KBM-7 (cell line): ENCODE results near the gene CCDC192.
A peak's percentile ranks its signal among the peaks of the same experiment; 100 is the strongest.

Source experiments
- DNase-seq: peaks from one replicate; pipeline ENCODE4 v3.0.0-alpha.2; 2015
- in situ Hi-C: fragments of 300-500 bp; cut with MboI; formaldehyde crosslinking; loops from 2 replicates; pipeline ENCODE4 v1.14.3; 2020; ENCODE audit warnings: low sequenced_read_pairs, low pct_unique_long_range_greater_than_20kb, mixed read lengths

CCDC192 gene

DNA sequence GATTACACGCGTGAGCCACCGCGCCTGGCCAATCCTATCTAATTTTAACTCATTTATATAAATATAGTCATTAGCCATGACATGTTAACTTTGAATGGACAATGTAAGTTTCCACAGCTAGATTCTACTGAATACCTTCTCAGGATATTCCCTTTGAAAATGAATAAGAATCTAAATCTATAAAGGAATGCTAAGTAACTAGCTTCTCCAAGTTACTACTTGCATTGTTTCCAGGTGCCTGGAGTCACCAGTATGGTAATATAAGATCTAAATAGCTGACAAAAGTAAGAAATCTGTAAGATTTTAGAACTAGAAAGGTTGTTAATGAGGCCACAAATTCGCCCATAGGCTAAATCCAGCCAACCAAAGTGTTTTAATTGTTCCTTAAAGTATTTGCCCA, 191.3 kb downstream of the CCDC192 start:
- DNase-seq, result no peak
- in situ Hi-C loops, result loop anchor here (25.0 kb wide), 1 partner anchor 318 kb away; no protein-coding TSS in a partner anchor

- no peak for DNase-seq
- in situ Hi-C loops, result loop anchor here (25.0 kb wide), 1 partner anchor 314 kb away; no protein-coding TSS in a partner anchor
Observed at GRCh38 chr5:127898551-127899213, 195.5 kb downstream of the CCDC192 start.

GRCh38 chr5:127899214-127899610, 196.0 kb downstream of the CCDC192 start:
- in situ Hi-C loops, result loop anchor here (25.0 kb wide), 1 partner anchor 313 kb away; no protein-coding TSS in a partner anchor

DNA sequence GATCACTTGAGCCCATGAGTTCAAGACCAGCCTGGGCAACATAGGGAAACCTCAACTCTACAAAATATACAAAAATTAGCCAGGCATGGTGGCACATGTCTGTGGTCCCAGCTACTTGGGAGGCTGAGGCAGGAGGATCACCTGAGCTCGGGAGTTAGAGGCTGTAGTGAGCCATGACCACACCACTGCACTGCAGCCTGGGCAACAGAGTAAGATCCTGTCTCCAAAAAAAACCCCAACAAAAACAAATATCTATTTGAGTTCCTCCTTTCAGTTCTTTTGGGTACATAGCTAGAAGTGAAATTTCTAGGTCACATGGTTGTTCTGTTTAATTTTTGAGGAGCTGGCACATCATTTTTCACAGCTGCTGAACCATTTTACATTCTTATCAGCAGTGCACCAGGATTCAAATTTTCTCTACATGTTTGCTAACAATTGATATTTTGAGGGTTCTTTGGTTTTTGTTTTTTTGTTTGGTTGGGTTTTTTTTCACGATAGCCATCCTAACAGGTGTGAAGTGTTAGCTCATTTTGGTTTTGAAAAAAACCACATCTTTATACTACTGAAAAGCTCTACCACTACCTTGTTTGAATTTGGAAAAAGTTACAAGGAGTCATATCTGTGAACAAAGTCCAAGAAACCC, 203.5 kb downstream of the CCDC192 start:
- DNase-seq, result no peak
- in situ Hi-C loops, result no loop called here

More at GRCh38 chr5:127899214-127899610, 196.0 kb downstream of the CCDC192 start:
- DNase-seq, result no peak

GRCh38 chr5:127907907-127908306, 204.7 kb downstream of the CCDC192 start:
- in situ Hi-C loops, result no loop called here
- no peak for DNase-seq

GRCh38 chr5:127909066-127909465, 205.9 kb downstream of the CCDC192 start:
- in situ Hi-C loops, result no loop called here
- DNase-seq, result peak; percentile 37

DNA sequence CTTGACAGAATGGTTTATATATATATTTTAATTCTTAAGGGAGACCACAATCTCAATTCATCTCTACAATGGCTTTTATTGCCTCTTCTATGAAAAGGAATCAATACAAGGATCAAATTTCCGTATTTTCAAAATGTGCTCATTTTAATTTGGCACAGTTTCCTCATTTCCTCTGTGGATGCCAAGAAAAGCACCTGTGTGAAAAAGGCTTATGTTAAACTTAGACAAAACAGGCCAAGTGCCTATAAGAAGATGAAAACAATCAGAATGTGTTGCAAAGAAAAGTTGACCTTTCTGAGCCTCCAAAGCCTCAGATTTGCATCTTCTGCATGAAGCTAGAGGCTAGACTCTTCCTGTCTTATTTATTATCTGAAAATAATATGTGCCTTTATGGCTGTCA, 206.6 kb downstream of the CCDC192 start:
- in situ Hi-C loops, result no loop called here
- no peak for DNase-seq

- in situ Hi-C loops, result no loop called here
- DNase-seq, result no peak
Observed at GRCh38 chr5:127910307-127910956, 207.2 kb downstream of the CCDC192 start.

- in situ Hi-C loops, result no loop called here
Observed at GRCh38 chr5:127911619-127912018, 208.4 kb downstream of the CCDC192 start.

DNA sequence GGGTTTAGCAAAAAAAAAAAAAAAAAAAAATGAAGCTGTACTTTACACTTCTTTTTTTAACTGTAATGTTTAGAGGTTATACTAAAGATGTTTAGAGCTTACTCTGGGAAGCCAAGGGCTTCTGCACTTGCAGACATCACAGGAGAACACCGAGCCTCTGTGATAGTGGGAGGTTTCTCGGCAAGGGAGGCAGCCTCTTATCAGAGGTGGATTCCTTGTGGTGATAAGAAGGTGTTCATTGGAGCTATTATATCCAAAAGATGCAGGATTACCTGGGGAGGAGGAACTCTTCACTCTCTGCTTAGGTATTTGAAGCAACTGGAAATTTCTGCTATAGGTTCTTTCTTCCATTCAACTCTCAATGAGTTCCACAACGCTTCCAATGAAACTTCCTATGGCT, 209.2 kb downstream of the CCDC192 start:
- no peak for DNase-seq
- in situ Hi-C loops, result no loop called here

More at GRCh38 chr5:127911619-127912018, 208.4 kb downstream of the CCDC192 start:
- DNase-seq, result no peak

DNA sequence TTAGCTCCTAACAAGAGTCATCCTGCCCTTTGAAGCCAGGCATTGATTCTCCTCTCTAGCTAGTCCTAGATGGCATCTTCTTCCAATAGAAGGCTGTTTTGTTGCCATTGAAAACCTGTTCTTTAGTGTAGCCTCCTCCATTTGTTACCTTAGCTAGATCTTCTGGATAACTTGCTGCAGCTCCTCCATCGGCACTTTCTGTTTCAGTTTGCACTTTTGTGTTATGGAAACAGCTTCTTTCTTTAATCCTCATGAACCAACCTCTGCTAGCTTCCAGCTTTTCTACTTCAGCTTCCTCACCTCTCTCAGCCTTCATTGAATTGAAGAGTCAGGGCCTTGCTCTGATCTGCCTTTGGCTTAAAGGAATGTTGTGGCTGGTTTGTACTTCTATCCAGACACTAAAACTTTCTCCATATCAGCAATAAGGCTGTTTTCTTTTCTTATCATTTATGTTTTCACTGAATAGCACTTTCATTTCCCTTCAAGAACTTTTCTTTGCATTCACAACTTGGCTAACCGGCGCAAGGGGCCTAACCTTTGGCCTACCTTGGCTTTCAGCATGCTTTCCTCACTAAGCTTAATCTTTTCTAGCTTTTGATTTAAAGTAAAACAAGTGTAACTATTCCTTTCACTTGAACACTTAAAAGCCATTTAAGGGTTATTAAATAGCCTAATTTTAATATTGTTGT, 213.8 kb downstream of the CCDC192 start:
- DNase-seq, result no peak
- in situ Hi-C loops, result no loop called here

GRCh38 chr5:127919006-127919796, 216.0 kb downstream of the CCDC192 start:
- in situ Hi-C loops, result no loop called here
- DNase-seq, result no peak

GRCh38 chr5:127919818-127920217, 216.6 kb downstream of the CCDC192 start:
- DNase-seq, result no peak
- in situ Hi-C loops, result no loop called here

GRCh38 chr5:127920936-127921335, 217.7 kb downstream of the CCDC192 start:
- in situ Hi-C loops, result no loop called here
- DNase-seq, result no peak

- no peak for DNase-seq
- in situ Hi-C loops, result no loop called here
Observed at GRCh38 chr5:127922603-127923002, 219.4 kb downstream of the CCDC192 start.

GRCh38 chr5:127923804-127924570, 220.8 kb downstream of the CCDC192 start:
- no peak for DNase-seq
- in situ Hi-C loops, result no loop called here

- in situ Hi-C loops, result no loop called here
- no peak for DNase-seq
Observed at GRCh38 chr5:127924606-127925005, 221.4 kb downstream of the CCDC192 start.

- DNase-seq, result peak; percentile 1
- in situ Hi-C loops, result no loop called here
Observed at GRCh38 chr5:127925916-127926315, 222.7 kb downstream of the CCDC192 start.
